ENCODE data around the gene GSK3B. TPM values are rescaled to one million over a fixed set of nuclear protein-coding genes. Genes with fewer than 3 reads are reported as not detected.
A peak's percentile ranks its signal among the peaks of the same experiment; 100 is the strongest.

Gene GSK3B
- total RNA-seq, 2 donors from 2014 or later = 26.3 to 44.2 TPM

DNA sequence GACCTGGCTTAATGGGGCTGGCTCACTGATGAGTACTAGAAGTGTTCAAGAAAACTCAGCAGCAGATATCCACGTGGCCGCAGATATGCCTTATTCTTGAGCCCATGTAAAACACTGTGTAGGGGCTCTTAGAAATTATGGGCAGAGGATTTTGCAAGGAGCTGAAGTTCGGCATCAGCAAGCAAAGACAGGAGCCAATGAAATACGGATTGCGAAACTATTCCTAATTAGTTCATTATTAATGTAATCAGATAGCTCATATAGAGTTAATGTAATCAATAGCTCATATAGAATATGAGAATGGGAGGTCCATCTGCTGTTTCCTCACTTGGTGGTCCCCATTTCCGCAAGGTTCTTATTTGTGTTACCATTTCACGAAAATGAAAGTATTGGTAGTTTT, 9.0 kb upstream of the GSK3B start:
- no peak for DNase-seq (ENCODE audit: low spot score in 2 of 2)
- Mint-ChIP-seq H3K27ac (no peak overlapping the region), H3K9me3 (no peaks in the 10 kb centered on the region), H3K36me3 (peaks cover 11% of the 10 kb centered on the region in 2 donors)
- ATAC-seq = no peak

DNA sequence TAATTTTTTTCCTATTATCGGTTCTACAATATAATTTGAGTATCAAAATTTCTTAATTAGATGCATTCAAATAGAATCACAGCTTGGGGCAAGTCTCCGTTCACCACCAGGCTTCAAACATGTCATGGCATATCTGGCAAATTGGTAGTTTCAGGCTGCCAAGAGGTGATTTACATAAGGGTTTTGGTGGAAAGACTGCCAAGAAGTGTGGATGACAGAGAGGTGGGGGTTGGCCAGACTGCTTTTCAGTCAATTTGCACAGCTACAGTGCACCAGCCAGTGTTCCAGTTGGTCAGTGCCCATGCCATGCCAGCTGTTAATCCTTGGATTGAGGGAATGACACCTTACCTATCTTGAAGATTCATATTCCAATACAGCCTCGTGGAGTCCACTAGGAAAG, 8.4 kb upstream of the GSK3B start:
- H3K9me3 Mint-ChIP-seq = no peaks in the 10 kb centered on the region
- ATAC-seq = no peak
- peaks cover 11% of the 10 kb centered on the region in 2 donors for H3K36me3 Mint-ChIP-seq

DNA sequence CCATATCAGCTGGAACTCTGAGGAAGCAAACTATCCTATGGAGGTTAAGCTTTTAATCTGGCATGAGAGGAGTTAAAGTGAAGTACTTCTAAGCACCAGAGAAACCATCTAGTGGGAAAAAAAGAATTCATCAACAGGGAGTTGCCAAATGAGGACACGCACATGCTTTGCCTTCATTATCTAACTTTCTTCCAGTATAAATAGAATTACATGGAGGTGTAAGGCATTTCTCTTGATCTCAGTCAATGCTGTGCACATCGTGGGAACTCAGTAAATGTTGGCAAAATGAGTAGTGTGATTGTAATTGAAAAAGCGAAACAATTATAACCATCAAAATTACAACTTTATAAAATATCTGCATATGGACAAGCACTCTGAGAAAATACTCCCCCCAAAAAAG, 8.0 kb upstream of the GSK3B start:
- peaks cover 11% of the 10 kb centered on the region in 2 donors for H3K36me3 Mint-ChIP-seq
- no peak overlapping the region for H3K27ac Mint-ChIP-seq
- no peak for DNase-seq (ENCODE audit: low spot score in 2 of 2)
- no peaks in the 10 kb centered on the region for H3K9me3 Mint-ChIP-seq
- ATAC-seq = no peak

More for the DNA sequence above, 8.4 kb upstream of the GSK3B start:
- no peak overlapping the region for H3K27ac Mint-ChIP-seq
- DNase-seq (ENCODE audit: low spot score in 2 of 2) = no peak

DNA sequence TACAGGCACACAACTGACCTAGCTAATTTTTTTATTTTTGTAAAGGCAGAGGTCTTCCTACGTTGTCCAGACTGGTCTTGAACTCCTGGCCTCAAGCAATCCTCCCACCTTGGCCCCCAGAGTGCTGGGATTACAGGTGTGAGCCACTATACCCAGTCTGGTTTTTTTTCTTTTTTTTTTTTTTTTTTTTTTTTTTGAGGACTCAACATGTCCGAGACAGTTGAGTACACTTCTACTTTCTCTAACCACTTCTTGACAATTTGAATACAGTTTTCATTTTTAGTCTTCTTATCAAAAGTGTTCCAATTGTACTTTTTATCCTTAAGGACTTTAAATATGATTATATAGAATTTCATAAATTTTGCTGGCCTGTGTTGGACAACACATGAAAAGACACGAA, 7.4 kb upstream of the GSK3B start:
- peaks cover 11% of the 10 kb centered on the region in 2 donors for H3K36me3 Mint-ChIP-seq
- no peaks in the 10 kb centered on the region for H3K9me3 Mint-ChIP-seq
- no peak for DNase-seq (ENCODE audit: low spot score in 2 of 2)
- no peak for ATAC-seq
- no peak overlapping the region for H3K27ac Mint-ChIP-seq

DNA sequence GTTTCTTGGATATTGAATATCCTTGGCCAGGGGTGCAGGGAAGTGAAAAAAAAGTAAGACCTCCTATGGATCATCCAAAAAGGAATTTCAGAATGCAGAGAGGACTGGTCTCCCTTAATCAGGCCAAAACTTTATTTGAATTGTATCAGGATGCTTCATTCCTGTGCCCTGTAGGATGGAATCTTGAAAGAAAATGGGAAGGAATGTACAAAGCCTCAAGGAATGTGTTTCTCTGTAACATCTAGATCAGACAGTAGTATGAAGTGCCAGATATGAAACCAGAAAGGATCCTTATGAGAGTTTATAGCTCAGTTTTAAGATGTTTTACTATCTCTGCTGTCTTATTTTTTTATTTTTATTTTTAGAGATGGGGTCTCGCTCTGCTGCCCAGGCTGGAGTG, 6.5 kb upstream of the GSK3B start:
- Mint-ChIP-seq H3K27ac (no peak overlapping the region), H3K9me3 (no peaks in the 10 kb centered on the region), H3K36me3 (peaks cover 17 to 18% of the 10 kb centered on the region in 2 donors)
- no peak for DNase-seq (ENCODE audit: low spot score in 2 of 2)
- ATAC-seq = no peak

DNA sequence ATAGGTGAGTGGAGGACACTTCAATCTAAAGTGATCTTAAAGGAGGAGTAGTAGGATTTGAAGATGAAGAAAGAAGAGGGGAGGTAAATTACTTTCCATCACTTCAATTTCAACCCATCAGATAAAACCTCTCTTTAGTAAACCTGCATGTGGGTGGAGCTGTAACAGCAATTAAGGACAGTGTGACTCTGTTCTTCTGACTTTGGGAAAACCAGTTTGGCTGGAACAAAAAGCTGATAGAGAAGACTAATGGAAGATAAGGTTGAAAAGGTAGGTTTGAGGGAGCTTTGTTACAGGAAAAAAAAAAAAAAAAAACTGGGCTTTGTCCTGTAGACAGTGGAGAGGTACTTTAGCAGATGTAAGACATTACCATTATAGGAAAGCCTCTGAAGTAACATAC, 4.5 kb upstream of the GSK3B start:
- no peak for DNase-seq (ENCODE audit: low spot score in 2 of 2)
- Mint-ChIP-seq H3K36me3 (peaks cover 20 to 22% of the 10 kb centered on the region in 2 donors), H3K9me3 (no peaks in the 10 kb centered on the region), H3K27ac (no peak overlapping the region)
- ATAC-seq = no peak

DNA sequence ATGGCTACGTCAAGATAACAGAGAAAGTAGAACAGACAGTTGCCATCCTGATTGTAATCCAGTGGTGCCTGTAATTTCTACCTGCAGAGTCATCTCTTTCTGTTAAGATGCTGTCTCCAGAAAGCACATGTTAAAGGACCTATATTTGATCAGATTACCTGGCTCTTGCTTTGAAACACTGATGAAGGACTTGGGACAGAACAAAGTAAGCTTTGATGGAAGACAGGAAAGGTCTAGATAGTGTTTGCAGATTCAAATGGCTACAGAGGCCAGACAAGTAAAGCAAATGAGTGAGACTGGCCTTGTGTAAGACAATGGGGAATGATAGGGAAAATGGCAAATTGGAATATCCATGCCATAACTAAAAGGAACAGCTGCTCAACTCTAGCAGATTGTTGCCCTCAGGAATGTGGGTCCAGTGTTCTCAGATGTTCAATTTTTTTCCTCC, 1.8 kb upstream of the GSK3B start:
- no peaks in the 10 kb centered on the region for H3K9me3 Mint-ChIP-seq
- ATAC-seq = no peak
- peak overlapping the region in 1 of 2 donors; percentile 99 for H3K27ac Mint-ChIP-seq
- peaks cover 20 to 22% of the 10 kb centered on the region in 2 donors for H3K36me3 Mint-ChIP-seq
- no peak for DNase-seq (ENCODE audit: low spot score in 2 of 2)

DNA sequence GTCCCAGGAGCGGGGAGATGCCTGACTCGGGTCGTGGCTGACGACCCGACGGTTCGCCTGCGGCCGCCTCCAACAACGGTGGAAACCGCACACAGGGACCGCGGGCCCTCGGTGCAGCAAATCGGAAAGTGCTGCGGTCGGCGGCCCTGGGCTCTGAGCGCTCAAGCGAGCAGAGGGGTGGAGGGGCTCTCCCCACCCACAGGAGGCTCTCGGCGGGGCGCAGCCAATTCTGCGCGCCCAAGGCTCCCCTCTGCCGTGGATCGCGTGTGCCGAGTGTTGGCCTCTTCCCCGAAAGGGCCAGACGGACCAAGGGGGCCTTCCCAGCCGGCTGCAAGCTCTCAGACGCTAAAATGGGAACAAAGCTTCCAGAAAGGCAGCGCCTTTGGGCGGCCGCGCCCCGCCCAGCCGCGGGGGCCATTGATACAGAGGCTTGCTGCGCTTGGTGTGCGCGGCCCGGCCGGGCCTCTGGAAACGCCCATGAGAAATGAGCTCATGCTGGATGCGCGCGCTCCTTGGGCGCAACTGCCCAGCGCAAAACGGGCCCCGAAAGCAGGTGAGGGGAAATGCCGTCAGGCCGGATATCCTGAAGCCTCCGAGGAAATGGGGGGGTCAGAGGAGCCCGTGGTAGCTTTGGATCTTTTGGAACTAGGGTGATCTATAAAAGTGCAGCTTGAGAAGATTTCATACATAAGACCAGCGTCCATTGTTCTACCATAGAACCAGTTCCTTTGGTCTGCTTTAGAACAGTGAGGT, 1.2 kb upstream of the GSK3B start:
- peaks cover 20 to 22% of the 10 kb centered on the region in 2 donors for H3K36me3 Mint-ChIP-seq
- peak overlapping the region in 1 of 2 donors; percentile 99 for H3K27ac Mint-ChIP-seq
- H3K9me3 Mint-ChIP-seq = no peaks in the 10 kb centered on the region
- DNase-seq (ENCODE audit: low spot score in 2 of 2) (peak; percentile 83 to 90), ATAC-seq (peak; percentile 52 to 55)

DNA sequence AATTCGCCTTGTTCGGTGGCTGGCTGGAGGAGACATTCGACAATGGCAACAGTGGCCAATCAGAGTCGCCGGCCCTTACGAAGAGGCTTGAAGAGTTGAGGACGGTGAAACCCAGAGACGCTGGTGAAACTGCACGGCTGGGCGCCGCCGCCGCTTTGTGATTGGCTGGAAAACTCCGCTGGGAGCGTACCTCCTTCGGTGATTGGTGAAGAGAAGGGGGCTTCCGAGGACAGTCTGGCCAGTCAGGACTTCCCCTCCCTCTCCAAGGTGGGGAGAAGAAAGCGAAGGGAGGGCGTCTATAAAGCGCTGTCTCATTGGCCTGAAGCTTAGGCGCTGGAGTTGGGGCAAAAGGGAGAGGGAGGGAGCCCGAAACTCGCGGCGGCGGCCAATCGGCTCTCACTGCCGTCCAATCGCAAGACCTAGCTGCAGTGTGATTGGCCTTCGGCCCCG, 554 bp upstream of the GSK3B start:
- Mint-ChIP-seq H3K9me3 (no peaks in the 10 kb centered on the region), H3K27ac (peak overlapping the region in 1 of 2 donors; percentile 99), H3K36me3 (peaks cover 20% of the 10 kb centered on the region in 2 donors)
- ATAC-seq (peak; percentile 74 to 80), DNase-seq (ENCODE audit: low spot score in 2 of 2) (peak; percentile 97 to 100)

DNA sequence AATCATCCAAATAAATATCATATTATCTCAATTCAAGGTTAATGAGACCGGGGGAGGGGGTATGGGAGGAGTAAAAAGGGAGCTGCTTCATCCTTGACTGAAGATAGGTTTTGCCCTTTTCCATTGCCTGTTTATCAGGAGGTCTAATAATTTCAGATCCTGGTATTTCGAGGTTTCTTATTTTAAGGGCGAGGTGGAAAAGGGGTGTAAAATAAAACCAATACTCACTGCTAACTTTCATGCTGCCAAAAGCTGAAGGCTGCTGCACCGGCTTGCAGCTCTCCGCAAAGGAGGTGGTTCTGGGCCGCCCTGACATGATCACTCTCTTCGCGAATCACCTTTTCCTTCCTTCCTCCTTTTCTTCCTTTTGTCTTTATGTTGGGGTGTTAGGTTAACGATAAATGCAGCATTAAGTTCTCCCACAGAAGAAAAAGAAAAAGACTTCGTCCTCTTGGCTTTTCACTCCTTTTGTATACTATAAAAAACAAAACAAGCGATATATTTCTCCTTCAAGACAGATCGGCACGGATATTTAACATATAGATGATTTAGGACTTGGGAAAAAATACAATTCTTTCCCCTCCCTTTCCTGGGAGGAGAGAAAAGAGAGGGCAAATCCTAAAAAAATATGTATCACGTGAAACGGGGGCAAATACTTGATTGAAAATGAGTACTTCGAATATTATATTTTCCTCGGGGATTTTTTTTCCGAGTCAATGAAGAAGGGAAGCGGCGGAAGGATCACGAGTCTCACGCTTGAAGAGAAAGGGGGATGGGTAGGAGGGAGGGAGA, 932 bp downstream of the GSK3B start:
- ATAC-seq (no peak), DNase-seq (ENCODE audit: low spot score in 2 of 2) (no peak)
- Mint-ChIP-seq H3K27ac (no peak overlapping the region), H3K9me3 (no peaks in the 10 kb centered on the region), H3K36me3 (peaks cover 11 to 19% of the 10 kb centered on the region in 2 donors)

DNA sequence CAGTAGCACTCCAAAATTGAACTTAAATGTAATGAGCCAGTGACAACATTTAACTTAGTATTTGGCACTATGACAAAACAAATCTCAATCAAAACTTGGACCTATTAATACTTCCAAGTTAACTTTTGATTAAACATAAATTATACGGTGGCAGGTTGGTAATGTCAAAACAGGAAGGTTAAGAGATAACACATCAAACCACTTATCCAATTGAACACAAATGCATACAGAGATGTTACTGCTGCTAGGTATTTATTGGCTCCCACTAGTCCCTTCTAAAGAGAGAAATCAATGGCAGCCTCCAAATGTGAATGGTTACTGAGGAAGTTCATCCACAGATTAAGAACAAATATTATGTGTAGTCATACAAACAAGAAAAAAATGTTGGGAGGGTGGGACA, 1.8 kb downstream of the GSK3B start:
- Mint-ChIP-seq H3K9me3 (no peaks in the 10 kb centered on the region), H3K36me3 (peaks cover 11 to 19% of the 10 kb centered on the region in 2 donors), H3K27ac (no peak overlapping the region)
- ATAC-seq = no peak
- DNase-seq (ENCODE audit: low spot score in 2 of 2) = no peak

DNA sequence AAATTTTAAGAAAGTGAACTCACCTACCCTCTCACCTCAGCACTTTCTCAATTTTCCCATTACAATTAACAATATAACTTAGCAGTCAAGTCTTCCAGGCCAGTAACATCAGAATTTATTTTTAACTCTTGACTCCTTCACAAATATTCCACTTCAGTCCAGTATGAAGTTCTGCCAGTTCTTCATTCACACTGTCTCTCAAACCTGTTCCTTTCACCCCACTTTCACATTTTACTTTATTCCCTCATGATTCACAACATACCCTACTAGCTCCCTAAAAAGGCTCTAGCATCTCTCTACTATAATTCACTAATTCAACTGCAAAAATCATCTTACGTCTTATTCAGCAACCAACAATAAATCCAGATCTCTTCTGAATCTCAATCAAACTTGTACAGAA, 3.8 kb downstream of the GSK3B start:
- DNase-seq (ENCODE audit: low spot score in 2 of 2) (no peak), ATAC-seq (no peak)
- no peaks in the 10 kb centered on the region for H3K9me3 Mint-ChIP-seq
- H3K27ac Mint-ChIP-seq = no peak overlapping the region
- H3K36me3 Mint-ChIP-seq = peaks cover 1 to 10% of the 10 kb centered on the region in 2 donors

DNA sequence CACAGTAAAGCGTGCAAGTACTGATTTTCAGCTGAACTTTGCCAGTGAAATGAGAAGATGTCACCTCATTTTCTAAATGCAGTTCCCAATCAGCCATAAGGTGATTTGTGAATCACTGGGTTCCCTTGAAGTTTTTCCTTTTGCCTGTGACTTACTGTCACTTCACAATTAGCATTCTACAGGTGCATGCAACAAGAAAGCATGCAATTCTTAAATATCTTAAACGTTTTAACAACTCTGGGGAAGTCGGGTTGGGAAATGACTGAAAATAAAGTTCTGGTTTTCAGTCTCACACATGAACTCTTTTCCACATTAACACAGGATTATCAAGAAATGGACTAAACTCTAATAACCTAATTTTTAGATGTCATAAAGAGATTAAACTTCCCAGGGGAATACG, 5.2 kb downstream of the GSK3B start:
- peaks cover 0 to 10% of the 10 kb centered on the region in 2 donors for H3K36me3 Mint-ChIP-seq
- no peaks in the 10 kb centered on the region for H3K9me3 Mint-ChIP-seq
- ATAC-seq (no peak), DNase-seq (ENCODE audit: low spot score in 2 of 2) (no peak)
- no peak overlapping the region for H3K27ac Mint-ChIP-seq

DNA sequence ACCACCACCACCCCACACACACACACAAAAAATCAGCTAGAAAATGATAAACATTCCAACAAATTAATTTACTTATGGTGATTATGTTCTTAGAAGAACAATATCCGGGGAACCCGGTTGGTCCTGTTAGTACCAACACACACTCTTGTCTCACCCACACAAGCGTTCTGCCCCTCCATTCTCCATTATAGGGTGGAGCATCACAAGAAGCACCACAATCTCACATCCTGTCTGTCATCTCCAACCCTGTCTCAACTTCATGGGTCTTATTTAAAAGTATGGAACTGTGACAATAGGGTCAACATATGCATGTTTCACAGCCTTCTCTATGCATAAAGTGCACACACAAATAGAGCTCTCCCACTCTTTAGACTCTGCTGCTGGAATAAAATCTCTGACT, 5.6 kb downstream of the GSK3B start:
- ATAC-seq (no peak), DNase-seq (ENCODE audit: low spot score in 2 of 2) (no peak)
- peaks cover 0 to 10% of the 10 kb centered on the region in 2 donors for H3K36me3 Mint-ChIP-seq
- H3K27ac Mint-ChIP-seq = no peak overlapping the region
- no peaks in the 10 kb centered on the region for H3K9me3 Mint-ChIP-seq

DNA sequence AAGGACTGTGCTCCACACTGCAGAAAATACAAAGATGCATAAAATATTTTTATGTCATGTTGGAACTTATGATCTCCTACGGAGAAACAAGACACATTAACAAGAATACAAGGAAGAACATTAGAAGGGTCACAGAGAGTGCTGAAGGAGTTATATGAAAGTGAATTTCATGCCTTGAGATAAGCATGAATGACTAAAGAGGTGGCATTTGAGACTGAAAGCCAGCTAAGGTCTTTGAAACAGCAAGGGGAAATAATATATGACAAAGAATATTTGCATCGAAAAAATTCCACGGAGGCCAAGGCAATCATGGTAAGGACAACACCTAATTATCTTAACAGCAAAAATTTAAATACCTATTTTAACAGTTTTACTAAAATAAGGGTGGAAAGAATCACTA, 12.5 kb downstream of the GSK3B start:
- ATAC-seq (peak in 1 of 2 donors; percentile 34), DNase-seq (ENCODE audit: low spot score in 2 of 2) (no peak)
- Mint-ChIP-seq H3K36me3 (peaks cover 0 to 8% of the 10 kb centered on the region in 2 donors), H3K9me3 (no peaks in the 10 kb centered on the region), H3K27ac (no peak overlapping the region)

DNA sequence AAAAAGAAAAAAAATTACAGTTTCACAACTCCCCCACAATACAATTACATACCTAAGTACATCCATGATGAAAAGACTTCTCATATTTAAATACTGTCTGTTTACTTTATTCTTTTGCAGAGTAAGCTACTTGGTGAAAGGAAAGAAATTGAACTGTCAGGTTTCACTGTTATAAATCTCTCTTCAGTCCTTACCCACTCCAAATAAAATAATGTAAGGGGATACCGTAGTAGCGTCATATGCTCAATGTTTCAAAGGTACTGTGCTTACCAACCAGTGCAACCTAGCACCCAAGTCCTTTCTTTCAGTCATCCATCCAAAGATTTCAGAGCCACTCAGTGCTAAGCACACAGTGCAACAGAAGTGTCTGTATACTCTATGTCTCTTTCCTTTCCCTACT, 13.4 kb downstream of the GSK3B start:
- DNase-seq (ENCODE audit: low spot score in 2 of 2) (no peak), ATAC-seq (no peak)
- Mint-ChIP-seq H3K27ac (no peak overlapping the region), H3K9me3 (peaks cover 0 to 5% of the 10 kb centered on the region in 2 donors), H3K36me3 (peaks cover 0 to 14% of the 10 kb centered on the region in 2 donors)

DNA sequence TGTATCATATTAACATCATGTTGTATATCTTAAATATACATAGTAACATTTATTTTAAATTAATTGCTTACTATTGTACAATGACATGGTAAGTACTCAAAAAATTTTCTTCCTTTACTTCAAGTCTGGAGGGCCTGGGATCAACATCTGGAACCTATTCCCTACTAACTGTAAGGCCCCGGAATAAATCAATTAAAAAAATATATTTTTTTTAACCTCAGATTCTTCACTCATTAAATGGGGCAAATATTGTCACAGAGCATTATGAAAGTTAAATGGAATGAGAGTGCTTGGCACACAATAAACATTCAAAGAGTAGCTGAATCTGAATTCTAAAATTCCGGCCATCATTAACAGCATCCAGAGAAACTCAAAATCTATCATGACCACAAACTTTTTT, 16.5 kb downstream of the GSK3B start:
- H3K36me3 Mint-ChIP-seq = peaks cover 0 to 38% of the 10 kb centered on the region in 2 donors
- DNase-seq (ENCODE audit: low spot score in 2 of 2) (no peak), ATAC-seq (no peak)
- peaks cover 0 to 11% of the 10 kb centered on the region in 2 donors for H3K9me3 Mint-ChIP-seq
- no peak overlapping the region for H3K27ac Mint-ChIP-seq

Measured in activated naive CD4-positive, alpha-beta T cell treated with anti-CD3 and anti-CD28 coated beads, Interleukin-2, amount 50 U/mL, for 72 hours (primary cell).